ENCODE measurements around the gene SPTBN1. TPM values are rescaled to one million over a fixed set of nuclear protein-coding genes. Genes with fewer than 3 reads are reported as not detected.
"Not testable (repeated sequence)": the region's sequence is repeated elsewhere in the genome, so short reads cannot be mapped to it uniquely, and the experiment has no call there.

SPTBN1 gene
- total RNA-seq, 1 experiment from 2014 or later = 204 TPM

GRCh38 chr2:54528311-54528955, 72.3 kb downstream of the SPTBN1 start:
- DNase-seq (ENCODE audit: low spot score) = no peak

GRCh38 chr2:54529518-54529917, 73.4 kb downstream of the SPTBN1 start:
- H3K4me1 Mint-ChIP-seq; CTCF ChIA-PET; DNase-seq (ENCODE audit: low spot score); POLR2A ChIA-PET; ATAC-seq; H3K27me3 Mint-ChIP-seq (ENCODE audit: low read depth); H3K27ac Mint-ChIP-seq; H3K4me3 Mint-ChIP-seq; H3K9me3 Mint-ChIP-seq: not testable (repeated sequence)
- H3K36me3 Mint-ChIP-seq = peaks cover 25% of the 10 kb centered on the region

More at GRCh38 chr2:54528311-54528955, 72.3 kb downstream of the SPTBN1 start:
- Mint-ChIP-seq H3K36me3 (peaks cover 25% of the 10 kb centered on the region), H3K9me3 (no peaks in the 10 kb centered on the region; the same call in 1 of the 2 replicates), H3K4me3 (no peak overlapping the region), H3K27ac (no peak overlapping the region), H3K4me1 (peaks cover 12% of the 10 kb centered on the region), H3K27me3 (ENCODE audit: low read depth) (no peaks in the 10 kb centered on the region)
- no peak for TF ChIP-seq PRDM15 (CRISPR knock-in tag; IDR thresholded peaks at IDR 0.05)
- TF ChIP-seq E2F5 (CRISPR knock-in tag; IDR thresholded peaks at IDR 0.05) = no peak
- TF ChIP-seq ZNF423 (CRISPR knock-in tag; IDR thresholded peaks at IDR 0.05) = no peak
- no peak for TF ChIP-seq ZMAT4 (CRISPR knock-in tag; IDR thresholded peaks at IDR 0.05)
- TF ChIP-seq ATF2 (CRISPR knock-in tag; IDR thresholded peaks at IDR 0.05; ENCODE audit: borderline replicate concordance, low read depth) = no peak
- TF ChIP-seq EMX1 (CRISPR knock-in tag; IDR thresholded peaks at IDR 0.05) = no peak
- no peak for TF ChIP-seq MYBL2 (CRISPR knock-in tag; IDR thresholded peaks at IDR 0.05)
- no peak for TF ChIP-seq USF2 (CRISPR knock-in tag; IDR thresholded peaks at IDR 0.05)
- no peak for TF ChIP-seq NR2C2 (CRISPR knock-in tag; IDR thresholded peaks at IDR 0.05)
- no peak for TF ChIP-seq ZNF281 (CRISPR knock-in tag; IDR thresholded peaks at IDR 0.05)
- no peak for TF ChIP-seq ETV6 (CRISPR knock-in tag; IDR thresholded peaks at IDR 0.05)
- no peak for ATAC-seq
- POLR2A ChIA-PET = no interaction called here
- CTCF ChIA-PET = interaction anchor here (0.7 kb wide), 1 partner anchor 11 kb away, joined by 3 read pairs; no protein-coding TSS in a partner anchor

Measured in WTC11 (cell line).